Endodermal cell (in vitro differentiated cells): ENCODE measurements around the gene SUGP1. TPM values are rescaled to one million over a fixed set of nuclear protein-coding genes. Genes with fewer than 3 reads are reported as not detected.

ENCODE experiments used
- DNase-seq: peaks from one replicate; pipeline ENCODE4 v3.0.0-alpha.2; 2017
- H3K27ac ChIP-seq: 2 replicates; pipeline ENCODE4 v1.5.1; 2013; ENCODE audit warnings: mild to moderate bottlenecking, low read depth, low read length, moderate library complexity
- H3K27me3 ChIP-seq: 2 replicates; pipeline ENCODE4 v1.6.1; 2013; ENCODE audit warnings: mild to moderate bottlenecking, low read length, moderate library complexity; ENCODE audit not compliant: insufficient read depth, control insufficient read depth, poor library complexity, severe bottlenecking
- H3K36me3 ChIP-seq: 2 replicates; pipeline ENCODE4 v1.7.0; 2013; ENCODE audit warnings: mild to moderate bottlenecking, low read length, moderate library complexity; ENCODE audit not compliant: control insufficient read depth, insufficient read depth
- H3K4me1 ChIP-seq: one replicate; pipeline ENCODE4 v1.7.0; 2013; ENCODE audit warnings: low read length; ENCODE audit not compliant: control insufficient read depth, insufficient read depth
- H3K4me3 ChIP-seq: 2 replicates; pipeline ENCODE4 v1.5.1; 2013; ENCODE audit warnings: mild to moderate bottlenecking, low read length, moderate library complexity
- H3K9ac ChIP-seq: 2 replicates; pipeline ENCODE4 v1.6.1; 2013; ENCODE audit warnings: mild to moderate bottlenecking, low read length, moderate library complexity; ENCODE audit not compliant: poor library complexity, severe bottlenecking; ENCODE audit errors: extremely low read depth
- H3K9me3 ChIP-seq: 2 replicates; pipeline ENCODE4 v1.6.1; 2013; ENCODE audit warnings: mild to moderate bottlenecking, low read length, moderate library complexity; ENCODE audit not compliant: control insufficient read depth
- H3K27ac Mint-ChIP-seq: 2 replicates; pipeline ENCODE4 v1.8.0; 2020; ENCODE audit warnings: mixed read lengths
- H3K27me3 Mint-ChIP-seq: 2 replicates; pipeline ENCODE4 v1.8.0; 2021; ENCODE audit warnings: mild to moderate bottlenecking, mixed read lengths; ENCODE audit not compliant: insufficient read depth
- H3K36me3 Mint-ChIP-seq: 2 replicates; pipeline ENCODE4 v1.8.0; 2020; ENCODE audit warnings: low read depth, mixed read lengths
- H3K4me1 Mint-ChIP-seq: 2 replicates; pipeline ENCODE4 v1.8.0; 2020; ENCODE audit warnings: mixed read lengths
- H3K4me3 Mint-ChIP-seq: 2 replicates; pipeline ENCODE4 v1.8.0; 2020; ENCODE audit warnings: mild to moderate bottlenecking, moderate library complexity, mixed read lengths
- H3K9me3 Mint-ChIP-seq: 2 replicates; pipeline ENCODE4 v1.8.0; 2020; ENCODE audit warnings: mild to moderate bottlenecking, mixed read lengths
- CTCF ChIP-seq: fragments of 200-600 bp; sonication (generic); conservative IDR thresholded peaks from 2 replicates; pipeline ENCODE4 v1.5.0; 2021; ENCODE audit warnings: antibody characterized with exemption, mild to moderate bottlenecking
- WGBS, 2 experiments: methylation state at CpG; one replicate each; pipeline versions ENCODE4 v1.1.5 to v1.1.7; 2013; ENCODE audit warnings: missing lambda C conversion rate in 2 of 2, mixed read lengths in 1 of 2; ENCODE audit not compliant: insufficient coverage in 1 of 2, insufficient read length in 1 of 2; 5-methylcytosine and 5-hydroxymethylcytosine counted together
- total RNA-seq, 2 donors: library from RNA; stranded (reverse); fragmentation: NEBNext Ultra II Directional in 1 of 2; extraction: Animal tissue kit (Norgen Biotek cat#: 25700) in 1 of 2; gene quantifications; 2 replicates in 1 of 2; 3 replicates in 1 of 2; pipeline ENCODE4 v1.2.1, GENCODE V29; 2021

Gene SUGP1
- total RNA-seq, 2 donors from 2014 or later: 72.2 to 75.5 TPM

DNA sequence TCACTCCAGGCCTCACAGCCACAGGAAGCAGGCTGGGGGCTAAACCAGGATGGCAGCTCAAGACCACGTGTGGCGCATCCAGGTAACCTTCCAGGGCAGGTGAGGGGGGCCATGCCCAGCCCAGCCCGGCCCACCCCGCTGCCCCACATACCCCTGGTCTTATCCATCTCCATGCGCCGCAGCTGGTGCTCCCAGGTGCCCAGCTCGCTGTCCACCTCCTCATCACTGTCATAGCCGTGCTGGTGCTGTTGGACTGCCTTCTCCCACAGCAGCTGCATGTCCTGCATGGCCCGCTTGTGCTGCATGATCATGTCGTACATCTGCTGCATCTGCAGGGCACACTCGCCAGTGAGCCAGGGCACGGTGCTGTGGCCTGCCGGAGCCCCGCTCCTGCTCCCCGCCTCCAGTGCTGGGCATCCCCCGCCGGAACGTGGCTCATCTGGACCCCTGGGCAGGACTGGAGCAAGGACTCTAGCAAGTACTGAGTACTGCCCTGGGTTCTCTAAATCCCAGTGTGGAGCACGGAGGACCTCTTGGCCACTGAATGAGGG is 41.2 kb downstream of the SUGP1 start:
- no peaks in the 10 kb centered on the region for H3K4me1 Mint-ChIP-seq
- 95 to 97% methylated on average over 11 to 19 of the region's 19 CpGs for WGBS, 2 experiments

GRCh38 chr19:19278315-19278714 is 42.0 kb downstream of the SUGP1 start:
- DNase-seq: no peak
- H3K9ac ChIP-seq: no peak overlapping the region
- H3K27ac ChIP-seq: no peak overlapping the region
- H3K36me3 ChIP-seq: peaks cover 53% of the 10 kb centered on the region
- no peaks in the 10 kb centered on the region for H3K9me3 ChIP-seq
- Mint-ChIP-seq H3K9me3 (no peaks in the 10 kb centered on the region), H3K27ac (no peak overlapping the region), H3K27me3 (peaks cover 9% of the 10 kb centered on the region), H3K36me3 (peaks cover 32% of the 10 kb centered on the region), H3K4me3 (no peak overlapping the region), H3K4me1 (peaks cover 3% of the 10 kb centered on the region)
- no peak for TF ChIP-seq CTCF
- no peaks in the 10 kb centered on the region for H3K27me3 ChIP-seq
- H3K4me3 ChIP-seq: no peak overlapping the region
- 90 to 100% methylated on average over 4 to 7 of the region's 7 CpGs for WGBS, 2 experiments
- H3K4me1 ChIP-seq: no peaks in the 10 kb centered on the region

More for the DNA sequence above, 41.2 kb downstream of the SUGP1 start:
- Histone ChIP-seq H3K36me3 (peaks cover 59% of the 10 kb centered on the region), H3K4me3 (no peak overlapping the region), H3K4me1 (no peaks in the 10 kb centered on the region), H3K27me3 (no peaks in the 10 kb centered on the region), H3K9me3 (no peaks in the 10 kb centered on the region), H3K27ac (no peak overlapping the region), H3K9ac (no peak overlapping the region)
- Mint-ChIP-seq H3K4me3 (no peak overlapping the region), H3K27ac (no peak overlapping the region), H3K36me3 (peaks cover 40% of the 10 kb centered on the region), H3K9me3 (no peaks in the 10 kb centered on the region), H3K27me3 (peaks cover 1% of the 10 kb centered on the region)
- DNase-seq: no peak
- TF ChIP-seq CTCF: no peak

DNA sequence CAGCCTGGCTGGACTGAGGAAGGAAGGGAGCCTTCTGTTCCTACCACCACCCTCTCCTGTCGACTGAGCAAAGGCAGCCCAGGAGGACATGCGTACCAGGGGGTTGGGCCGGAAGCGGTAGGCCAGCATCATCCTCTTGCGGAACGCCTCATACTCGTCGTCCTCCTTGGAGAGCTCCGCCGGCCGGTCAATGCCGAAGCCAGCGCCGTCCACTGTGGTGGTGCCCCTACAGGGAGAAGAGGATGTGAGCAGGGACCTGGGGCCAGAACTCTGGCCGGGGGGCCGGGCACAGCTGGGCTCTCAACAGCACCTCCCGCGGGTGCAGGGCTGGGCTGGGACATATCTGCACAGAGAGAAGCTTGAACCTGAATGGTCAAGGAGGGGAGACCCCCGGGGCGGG is 43.5 kb downstream of the SUGP1 start:
- TF ChIP-seq CTCF: no peak
- Histone ChIP-seq H3K9ac (no peak overlapping the region), H3K27ac (no peak overlapping the region), H3K4me1 (no peaks in the 10 kb centered on the region), H3K4me3 (no peak overlapping the region), H3K27me3 (no peaks in the 10 kb centered on the region), H3K9me3 (no peaks in the 10 kb centered on the region), H3K36me3 (peaks cover 42% of the 10 kb centered on the region)
- no peaks in the 10 kb centered on the region for H3K9me3 Mint-ChIP-seq
- WGBS, 2 experiments: 97% methylated on average over 14 to 20 of the region's 20 CpGs
- peaks cover 25% of the 10 kb centered on the region for H3K36me3 Mint-ChIP-seq
- no peak overlapping the region for H3K27ac Mint-ChIP-seq
- H3K27me3 Mint-ChIP-seq: peaks cover 16% of the 10 kb centered on the region
- H3K4me3 Mint-ChIP-seq: no peak overlapping the region
- no peak for DNase-seq
- peaks cover 3% of the 10 kb centered on the region for H3K4me1 Mint-ChIP-seq
